Kidney (tissue), 14 donors: ENCODE measurements around the gene RBBP5. TPM values are rescaled to one million over a fixed set of nuclear protein-coding genes. Genes with fewer than 3 reads are reported as not detected.

Source experiments
- DNase-seq, 5 donors: peaks; one replicate each; pipeline ENCODE4 v3.0.0-alpha.2; 2013 to 2020
- FAIRE-seq: peaks from 2 replicates; lab custom pipeline; 2012; peaks lifted over from hg19 to GRCh38; lab: Jason Lieb, UNC
- H3K27ac ChIP-seq, 2 donors: one replicate each; pipeline ENCODE4 v1.7.0; 2013; ENCODE audit warnings: low read depth in 2 of 2, low read length in 2 of 2, inconsistent platforms in 1 of 2
- H3K27me3 ChIP-seq: one replicate; pipeline ENCODE4 v1.7.1; 2013; ENCODE audit warnings: low read length, inconsistent platforms; ENCODE audit not compliant: control insufficient read depth, insufficient read depth
- H3K36me3 ChIP-seq, 3 donors: one replicate each; pipeline versions ENCODE4 v1.7.0 to v1.7.1; 2013; ENCODE audit warnings: low read length in 3 of 3, control low read depth in 1 of 3, inconsistent platforms in 1 of 3; ENCODE audit not compliant: insufficient read depth in 3 of 3, control insufficient read depth in 2 of 3
- H3K4me1 ChIP-seq, 3 donors: one replicate each; pipeline versions ENCODE4 v1.7.0 to v1.7.1; 2013; ENCODE audit warnings: low read length in 3 of 3, inconsistent platforms in 1 of 3, low read depth in 1 of 3; ENCODE audit not compliant: control insufficient read depth in 2 of 3, insufficient read depth in 2 of 3
- H3K4me3 ChIP-seq, 3 donors: one replicate each; pipeline versions ENCODE4 v1.7.0 to v1.8.1; 2013; ENCODE audit warnings: low read length in 3 of 3, control low read depth in 1 of 3, inconsistent platforms in 1 of 3
- H3K9ac ChIP-seq, 3 donors: one replicate each; pipeline versions ENCODE4 v1.7.0 to v1.7.1; 2013; ENCODE audit warnings: low read length in 3 of 3, control low read depth in 1 of 3, inconsistent platforms in 1 of 3
- H3K9me3 ChIP-seq, 3 donors: one replicate each; pipeline versions ENCODE4 v1.7.0 to v1.7.1; 2013; ENCODE audit warnings: low read length in 3 of 3, control low read depth in 1 of 3, inconsistent platforms in 1 of 3; ENCODE audit not compliant: control insufficient read depth in 2 of 3, insufficient read depth in 1 of 3
- CTCF ChIP-seq: IDR thresholded peaks from 3 replicates; pipeline ENCODE4 v1.5.1; 2012; ENCODE audit warnings: mild to moderate bottlenecking, moderate library complexity, borderline replicate concordance; ENCODE audit not compliant: insufficient read depth; ENCODE audit errors: extremely low read depth
- intact Hi-C: fragments of 100-400 bp; cut with DNase I; formaldehyde crosslinking; loops from one replicate; pipeline ENCODE4 v1.11.1; 2022
- polyA plus RNA-seq: library from polyadenylated mRNA; stranded (reverse); fragments of 350-450 nt; fragmentation: Illumina TruSeq; extraction: RNeasy Lipid Tissue Mini Kit (QIAGEN cat#74804); gene quantifications from one replicate; pipeline ENCODE4 v1.2.3, GENCODE V29; 2014; ENCODE audit warnings: low read depth, low replicate concordance; ENCODE audit not compliant: insufficient read depth
- total RNA-seq: library from RNA; stranded (reverse); fragmentation: NEBNext Ultra II Directional; extraction: Animal tissue kit (Norgen Biotek cat#: 25700); gene quantifications from one replicate; pipeline ENCODE4 v1.2.1, GENCODE V29; 2021
- donor health status: control.
- donor health status: control.
- donor health status: control.
- donor health status: control.
- donor health status: control.
- donor health status: DM: yes; HTN: yes; CAD: no.
- donor health status: Normal renal cell carcinoma (clear cell type).

The RBBP5 gene
- total and polyA plus RNA-seq, 2 donors from 2014 or later = 6.8 to 18.2 TPM

- no peaks in the 10 kb centered on the region for H3K9me3 ChIP-seq
- no peak overlapping the region for H3K27ac ChIP-seq
- no peaks in the 10 kb centered on the region for H3K36me3 ChIP-seq
- H3K4me1 ChIP-seq = no peaks in the 10 kb centered on the region
- DNase-seq = no peak
- FAIRE-seq = no peak
- intact Hi-C loops = no loop called here
- TF ChIP-seq CTCF = no peak
- no peaks in the 10 kb centered on the region for H3K27me3 ChIP-seq
- H3K4me3 ChIP-seq = no peak overlapping the region
- no peak overlapping the region for H3K9ac ChIP-seq
Observed at GRCh38 chr1:205073511-205073910, 48.3 kb downstream of the RBBP5 start.

GRCh38 chr1:205072881-205073280 is 48.9 kb downstream of the RBBP5 start:
- Histone ChIP-seq H3K27ac (no peak overlapping the region), H3K9ac (no peak overlapping the region), H3K4me1 (no peaks in the 10 kb centered on the region), H3K27me3 (no peaks in the 10 kb centered on the region), H3K36me3 (no peaks in the 10 kb centered on the region), H3K4me3 (no peak overlapping the region), H3K9me3 (no peaks in the 10 kb centered on the region)
- no peak for TF ChIP-seq CTCF
- no peak for FAIRE-seq
- DNase-seq = no peak
- intact Hi-C loops = no loop called here

GRCh38 chr1:205072286-205072685 is 49.5 kb downstream of the RBBP5 start:
- FAIRE-seq (no peak), DNase-seq (no peak)
- Histone ChIP-seq H3K36me3 (no peaks in the 10 kb centered on the region), H3K9me3 (no peaks in the 10 kb centered on the region), H3K27me3 (no peaks in the 10 kb centered on the region), H3K4me1 (no peaks in the 10 kb centered on the region), H3K9ac (no peak overlapping the region), H3K4me3 (no peak overlapping the region), H3K27ac (no peak overlapping the region)
- intact Hi-C loops = no loop called here
- TF ChIP-seq CTCF = no peak

GRCh38 chr1:205071801-205072200 is 50.0 kb downstream of the RBBP5 start:
- DNase-seq (no peak), FAIRE-seq (no peak)
- Histone ChIP-seq H3K27ac (no peak overlapping the region), H3K4me3 (no peak overlapping the region), H3K36me3 (no peaks in the 10 kb centered on the region), H3K9me3 (no peaks in the 10 kb centered on the region), H3K4me1 (no peaks in the 10 kb centered on the region), H3K9ac (no peak overlapping the region), H3K27me3 (no peaks in the 10 kb centered on the region)
- no peak for TF ChIP-seq CTCF
- intact Hi-C loops = no loop called here
